ENCODE results near the gene TEKTIP1.
A peak's percentile ranks its signal among the peaks of the same experiment; 100 is the strongest.

TEKTIP1 gene

GRCh38 chr19:3538258-3538929, 580 bp upstream of the TEKTIP1 start:
- DNase-seq: no peak

- no peak for DNase-seq
Observed at GRCh38 chr19:3539756-3540118, 763 bp downstream of the TEKTIP1 start.

GRCh38 chr19:3543150-3544057, 4.4 kb downstream of the TEKTIP1 start:
- DNase-seq: no peak

GRCh38 chr19:3544058-3544376, 5.0 kb downstream of the TEKTIP1 start:
- DNase-seq: no peak

GRCh38 chr19:3544742-3545668, 6.0 kb downstream of the TEKTIP1 start:
- peak; percentile 77 for DNase-seq

GRCh38 chr19:3545669-3546034, 6.7 kb downstream of the TEKTIP1 start:
- no peak for DNase-seq

- no peak for DNase-seq
Observed at GRCh38 chr19:3546119-3546518, 7.1 kb downstream of the TEKTIP1 start.

GRCh38 chr19:3547301-3547731, 8.3 kb downstream of the TEKTIP1 start:
- DNase-seq: peak; percentile 42

GRCh38 chr19:3547767-3548282, 8.9 kb downstream of the TEKTIP1 start:
- no peak for DNase-seq

- DNase-seq: no peak
Observed at GRCh38 chr19:3548606-3549005, 9.6 kb downstream of the TEKTIP1 start.

GRCh38 chr19:3549816-3550215, 10.8 kb downstream of the TEKTIP1 start:
- no peak for DNase-seq

GRCh38 chr19:3550947-3551791, 12.2 kb downstream of the TEKTIP1 start:
- DNase-seq: no peak

- DNase-seq: no peak
Observed at GRCh38 chr19:3551792-3552095, 12.8 kb downstream of the TEKTIP1 start.

GRCh38 chr19:3554254-3555083, 15.5 kb downstream of the TEKTIP1 start:
- no peak for DNase-seq

GRCh38 chr19:3555653-3556422, 16.9 kb downstream of the TEKTIP1 start:
- no peak for DNase-seq

GRCh38 chr19:3556423-3556977, 17.5 kb downstream of the TEKTIP1 start:
- DNase-seq: no peak

GRCh38 chr19:3556978-3557460, 18.0 kb downstream of the TEKTIP1 start:
- peak; percentile 80 for DNase-seq

- DNase-seq: peak; percentile 97
Observed at GRCh38 chr19:3557461-3558248, 18.7 kb downstream of the TEKTIP1 start, which contains the start of gene MFSD12. Gene MFSD12, minus strand, starts transcription at chr19:3557586. Its CDS starts 183 bp downstream, at chr19:3557403.
